GM23338 (cell line): ENCODE data around the gene BPIFB1. TPM values are rescaled to one million over a fixed set of nuclear protein-coding genes. Genes with fewer than 3 reads are reported as not detected.

Experiments
- polyA plus RNA-seq: library from polyadenylated mRNA; unstranded; fragments of >200 nt; fragmentation: Nextera tagmentation; extraction: Ambion mirVana; gene quantifications from 2 replicates; pipeline ENCODE4 v1.2.1, GENCODE V29; 2016
- total RNA-seq: library from RNA; depleted of rRNA; stranded (reverse); fragments of >200 nt; shearing (Covaris generic); gene quantifications from 2 replicates; pipeline ENCODE4 v1.2.3, GENCODE V29; 2014; rRNA removed

The BPIFB1 gene
- total and polyA plus RNA-seq, 2 experiments from 2014 or later = not detected

Other genes with a start within 250 kb of the BPIFB1 start
- not detected in 2 replicates for gene BPIFB3, start 229.3 kb upstream of the BPIFB1 start, total RNA-seq
- gene BPIFB3, start 229.3 kb upstream of the BPIFB1 start, polyA plus RNA-seq = not detected in 2 replicates
- gene BPIFB4, start 203.6 kb upstream of the BPIFB1 start, total RNA-seq = not detected in 2 replicates
- not detected in 2 replicates for gene BPIFB4, start 203.6 kb upstream of the BPIFB1 start, polyA plus RNA-seq
- gene BPIFA2, start 115.1 kb upstream of the BPIFB1 start, total RNA-seq = not detected in 2 replicates
- gene BPIFA2, start 115.1 kb upstream of the BPIFB1 start, polyA plus RNA-seq = not detected in 2 replicates
- gene BPIFA3, start 65.9 kb upstream of the BPIFB1 start, total RNA-seq = not detected in 2 replicates
- not detected in 2 replicates for gene BPIFA3, start 65.9 kb upstream of the BPIFB1 start, polyA plus RNA-seq
- gene BPIFA1, start 47.2 kb upstream of the BPIFB1 start, total RNA-seq = not detected in 2 replicates
- not detected in 2 replicates for gene BPIFA1, start 47.2 kb upstream of the BPIFB1 start, polyA plus RNA-seq
- gene CDK5RAP1, start 118.3 kb downstream of the BPIFB1 start, total RNA-seq = 33.8 and 43.1 TPM in 2 replicates
- 37.7 and 38.1 TPM in 2 replicates for gene CDK5RAP1, start 118.3 kb downstream of the BPIFB1 start, polyA plus RNA-seq
- gene SNTA1, start 160.5 kb downstream of the BPIFB1 start, total RNA-seq = 5.0 and 9.3 TPM in 2 replicates
- 3.8 and 4.5 TPM in 2 replicates for gene SNTA1, start 160.5 kb downstream of the BPIFB1 start, polyA plus RNA-seq
- 14.7 and 15.8 TPM in 2 replicates for gene CBFA2T2, start 206.9 kb downstream of the BPIFB1 start, total RNA-seq
- gene CBFA2T2, start 206.9 kb downstream of the BPIFB1 start, polyA plus RNA-seq = 12.3 and 12.7 TPM in 2 replicates